Ovary (tissue), 9 donors: ENCODE results near the gene ZBTB2. TPM values are rescaled to one million over a fixed set of nuclear protein-coding genes. Genes with fewer than 3 reads are reported as not detected.

Experiments used
- DNase-seq, 5 donors: peaks; one replicate each; pipeline ENCODE4 v3.0.0-alpha.2; 2019 to 2020
- H3K27ac ChIP-seq, 2 donors: fragments of 200-600 bp; one replicate each; pipeline versions ENCODE4 v1.5.1 to v1.8.0; 2019 to 2022
- H3K27me3 ChIP-seq: fragments of 200-600 bp; one replicate; pipeline ENCODE4 v1.8.0; 2022
- H3K36me3 ChIP-seq: fragments of 200-600 bp; sonication (generic); one replicate; pipeline ENCODE4 v1.5.1; 2019
- H3K4me1 ChIP-seq: one replicate; pipeline ENCODE4 v1.8.1; 2013; ENCODE audit warnings: mild to moderate bottlenecking, moderate library complexity; ENCODE audit not compliant: insufficient read depth
- H3K4me3 ChIP-seq: fragments of 200-600 bp; sonication (generic); one replicate; pipeline ENCODE4 v1.5.1; 2017
- H3K9me3 ChIP-seq, 2 donors: fragments of 200-600 bp in 1 of 2; sonication (generic) in 1 of 2; one replicate each; pipeline versions ENCODE4 v1.5.1 to v1.8.1; 2013 to 2019; ENCODE audit warnings: mild to moderate bottlenecking in 1 of 2, moderate library complexity in 1 of 2
- EP300 ChIP-seq: sonication (generic); formaldehyde crosslinking; IDR thresholded peaks from one replicate; pipeline ENCODE4 v1.6.1; 2017; ENCODE audit warnings: antibody characterized with exemption
- POLR2A ChIP-seq: fragments of 450-650 bp; IDR thresholded peaks from one replicate; pipeline ENCODE4 v1.6.1; 2017; ENCODE audit warnings: antibody characterized with exemption, mild to moderate bottlenecking, moderate library complexity
- WGBS, 3 donors: extraction: QIAGEN DNeasy Blood & Tissue Kit in 1 of 3; methylation state at CpG; one replicate each; pipeline versions ENCODE4 v1.1.5 to v1.1.7; 2013 to 2017; 5-methylcytosine and 5-hydroxymethylcytosine counted together
- intact Hi-C, 4 donors: fragments of 100-400 bp; cut with DNase I; formaldehyde crosslinking; loops; one replicate each; pipeline versions ENCODE4 v1.11.0 to v1.15.1; 2022 to 2023
- polyA plus RNA-seq, 2 donors: library from polyadenylated mRNA; stranded (reverse); fragments of 200-250 nt in 1 of 2; fragments of 350-450 nt in 1 of 2; fragmentation: Illumina TruSeq in 1 of 2; extraction: RNeasy Lipid Tissue Mini Kit (QIAGEN cat#74804) in 1 of 2; gene quantifications; one replicate each; pipeline ENCODE4 v1.2.3, GENCODE V29; 2013 to 2014
- total RNA-seq, 7 donors: library from RNA; depleted of rRNA in 2 of 7; stranded (reverse); fragments of >200 nt in 2 of 7; fragmentation: NEBNext Ultra II Directional in 3 of 7; extraction: Animal tissue kit (Norgen Biotek cat#: 25700) in 3 of 7; gene quantifications; one replicate each; pipeline versions ENCODE4 v1.1.0 to v1.2.4, GENCODE V29; 2016 to 2023
- TF ChIP-seq, protein P1 (sequence below), 3 donors: fragments of 450-650 bp in 2 of 3; fragments of 200-600 bp in 1 of 3; IDR thresholded peaks; one replicate each; pipeline versions ENCODE4 v1.5.1 to v1.8.0; 2016 to 2022; ENCODE audit warnings: antibody characterized with exemption in 3 of 3, mild to moderate bottlenecking in 1 of 3
- donor health status: DM: no; HTN: no; CAD: no; lungs with moderate emphysema.
- donor health status: DM: no; HTN: no; CAD: no.
- donor health status: Bipolar disorder and iron deficiency.
- donor health status: DM: yes; HTN: yes; CAD: no.
- donor health status: DM: no; HTN: no; CAD: no.
- donor health status: DM: yes; HTN: yes; CAD: no.

Gene ZBTB2
- total and polyA plus RNA-seq, 9 donors, result 8.8 to 31.2 (median 18.3) TPM

DNA sequence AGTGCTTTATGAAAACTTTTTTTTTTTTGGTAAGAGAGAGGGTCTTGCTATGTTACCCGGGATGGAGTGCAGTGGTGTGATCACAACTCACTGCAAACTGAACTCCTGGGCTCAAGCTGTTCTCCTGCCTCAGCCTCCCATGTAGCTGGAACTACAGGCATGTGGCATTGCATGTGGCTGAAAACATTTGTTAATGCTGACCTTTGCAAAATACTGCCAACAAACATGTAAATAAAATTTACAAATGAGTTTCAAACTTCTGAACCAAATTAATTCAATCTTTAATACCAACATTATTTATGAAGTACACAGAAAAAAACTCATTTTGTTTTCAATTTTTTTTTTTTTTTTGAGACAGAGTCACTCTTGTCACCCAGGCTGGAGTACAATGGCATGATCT lies 26.1 kb upstream of the ZBTB2 start:
- TF ChIP-seq EP300, result no peak
- no peak for TF ChIP-seq POLR2A
- TF ChIP-seq, protein P1, sequence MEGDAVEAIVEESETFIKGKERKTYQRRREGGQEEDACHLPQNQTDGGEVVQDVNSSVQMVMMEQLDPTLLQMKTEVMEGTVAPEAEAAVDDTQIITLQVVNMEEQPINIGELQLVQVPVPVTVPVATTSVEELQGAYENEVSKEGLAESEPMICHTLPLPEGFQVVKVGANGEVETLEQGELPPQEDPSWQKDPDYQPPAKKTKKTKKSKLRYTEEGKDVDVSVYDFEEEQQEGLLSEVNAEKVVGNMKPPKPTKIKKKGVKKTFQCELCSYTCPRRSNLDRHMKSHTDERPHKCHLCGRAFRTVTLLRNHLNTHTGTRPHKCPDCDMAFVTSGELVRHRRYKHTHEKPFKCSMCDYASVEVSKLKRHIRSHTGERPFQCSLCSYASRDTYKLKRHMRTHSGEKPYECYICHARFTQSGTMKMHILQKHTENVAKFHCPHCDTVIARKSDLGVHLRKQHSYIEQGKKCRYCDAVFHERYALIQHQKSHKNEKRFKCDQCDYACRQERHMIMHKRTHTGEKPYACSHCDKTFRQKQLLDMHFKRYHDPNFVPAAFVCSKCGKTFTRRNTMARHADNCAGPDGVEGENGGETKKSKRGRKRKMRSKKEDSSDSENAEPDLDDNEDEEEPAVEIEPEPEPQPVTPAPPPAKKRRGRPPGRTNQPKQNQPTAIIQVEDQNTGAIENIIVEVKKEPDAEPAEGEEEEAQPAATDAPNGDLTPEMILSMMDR (IDR thresholded peaks at IDR 0.05), result no peak
- no peak overlapping the region for H3K4me3 ChIP-seq
- H3K36me3 ChIP-seq, result no peaks in the 10 kb centered on the region
- no peak for DNase-seq
- H3K4me1 ChIP-seq, result no peaks in the 10 kb centered on the region
- no peak overlapping the region for H3K27ac ChIP-seq
- intact Hi-C loops, result no loop called here
- no peaks in the 10 kb centered on the region for H3K27me3 ChIP-seq
- 80 to 93% (median 89%) methylated on average over 1 of the region's 1 CpG for WGBS, 3 donors
- H3K9me3 ChIP-seq, result no peaks in the 10 kb centered on the region

- 97% methylated on average over 3 of the region's 3 CpGs for WGBS, 3 donors
- no peaks in the 10 kb centered on the region for H3K9me3 ChIP-seq
- H3K36me3 ChIP-seq, result no peaks in the 10 kb centered on the region
- TF ChIP-seq EP300 (no peak), POLR2A (no peak)
- TF ChIP-seq, protein P1 (IDR thresholded peaks at IDR 0.05), result no peak
- no peak overlapping the region for H3K27ac ChIP-seq
- no peaks in the 10 kb centered on the region for H3K27me3 ChIP-seq
- intact Hi-C loops, result no loop called here
- H3K4me1 ChIP-seq, result no peaks in the 10 kb centered on the region
- H3K4me3 ChIP-seq, result no peak overlapping the region
- DNase-seq, result no peak
Measured at GRCh38 chr6:151414641-151415260, 23.4 kb upstream of the ZBTB2 start.

DNA sequence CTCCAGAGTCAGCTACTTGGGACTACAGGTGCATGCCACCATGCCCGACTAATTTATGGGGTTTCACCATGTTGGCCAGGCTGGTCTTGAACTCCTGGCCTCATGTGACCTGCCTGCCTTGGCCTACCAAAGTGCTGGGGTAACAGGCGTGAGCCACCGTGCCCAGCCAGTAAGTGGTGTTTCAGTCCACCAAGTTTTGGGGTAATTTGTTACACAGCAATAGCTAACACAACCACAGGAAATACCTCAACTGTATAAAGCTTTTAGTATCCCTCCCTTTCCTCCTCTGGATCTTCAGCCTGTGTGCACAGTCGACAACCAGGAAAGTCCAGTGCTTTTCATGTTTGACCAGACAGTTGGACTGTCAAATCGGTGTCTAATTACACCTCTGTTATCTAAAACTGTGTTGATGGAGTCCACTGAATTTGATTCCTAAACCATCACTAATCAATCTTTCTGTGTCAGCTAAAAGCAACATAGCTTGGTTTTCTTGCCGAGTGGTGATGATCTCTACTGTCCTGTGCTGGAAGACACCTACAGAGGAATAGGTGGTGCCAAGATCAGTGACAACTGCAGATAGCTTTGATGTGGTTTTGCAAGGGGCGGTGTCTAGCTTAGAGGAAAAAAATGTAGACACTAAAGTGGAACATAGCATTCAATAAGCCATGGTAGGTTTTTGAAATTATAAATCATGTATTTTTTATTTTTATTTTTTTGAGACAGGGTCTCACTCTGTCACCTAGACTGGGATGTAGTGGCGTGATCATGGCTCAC lies 22.2 kb upstream of the ZBTB2 start:
- Histone ChIP-seq H3K4me3 (no peak overlapping the region), H3K27me3 (no peaks in the 10 kb centered on the region), H3K4me1 (no peaks in the 10 kb centered on the region), H3K36me3 (no peaks in the 10 kb centered on the region), H3K27ac (no peak overlapping the region), H3K9me3 (no peaks in the 10 kb centered on the region)
- WGBS, 3 donors, result 95 to 96% (median 95%) methylated on average over 8 of the region's 8 CpGs
- TF ChIP-seq, protein P1 (IDR thresholded peaks at IDR 0.05), result no peak
- TF ChIP-seq EP300 (no peak), POLR2A (no peak)
- intact Hi-C loops, result no loop called here
- no peak for DNase-seq

DNA sequence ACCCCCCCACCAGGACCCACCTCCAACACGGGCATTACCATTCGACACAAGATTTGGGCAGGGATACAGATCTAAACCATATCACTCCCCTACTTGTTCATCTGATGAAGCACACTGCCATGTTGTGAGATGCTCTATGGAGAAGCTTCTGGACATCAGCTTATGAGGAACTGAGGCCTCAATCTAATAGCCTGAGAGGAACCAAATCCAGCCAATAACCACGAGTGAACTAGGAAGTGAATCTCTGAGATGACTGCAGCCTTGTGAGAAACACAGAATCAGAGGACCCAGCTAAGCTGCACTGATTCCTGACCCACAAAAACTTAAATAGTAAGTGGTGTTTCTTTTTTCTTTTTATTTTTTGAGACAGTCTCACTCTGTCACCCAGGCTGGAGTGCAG lies 21.6 kb upstream of the ZBTB2 start:
- TF ChIP-seq POLR2A, result no peak
- TF ChIP-seq EP300, result no peak
- TF ChIP-seq, protein P1 (IDR thresholded peaks at IDR 0.05), result no peak
- 90 to 97% (median 91%) methylated on average over 3 of the region's 3 CpGs for WGBS, 3 donors
- no peaks in the 10 kb centered on the region for H3K9me3 ChIP-seq
- no peaks in the 10 kb centered on the region for H3K4me1 ChIP-seq
- no peak overlapping the region for H3K4me3 ChIP-seq
- no peak overlapping the region for H3K27ac ChIP-seq
- no peak for DNase-seq
- no peaks in the 10 kb centered on the region for H3K36me3 ChIP-seq
- H3K27me3 ChIP-seq, result no peaks in the 10 kb centered on the region
- intact Hi-C loops, result no loop called here
